ENCODE measurements around the gene MBD3.

Gene MBD3

GRCh38 chr19:1598777-1599459, 6.3 kb upstream of the MBD3 start:
- DNase-seq (ENCODE audit: low read depth): no peak

GRCh38 chr19:1593501-1593772, 772 bp upstream of the MBD3 start:
- no peak for DNase-seq (ENCODE audit: low read depth)

- DNase-seq (ENCODE audit: low read depth): peak; percentile 74
Measured at GRCh38 chr19:1592024-1592754, 476 bp downstream of the MBD3 start.

GRCh38 chr19:1591421-1592023, 1.1 kb downstream of the MBD3 start:
- no peak for DNase-seq (ENCODE audit: low read depth)

- no peak for DNase-seq (ENCODE audit: low read depth)
Measured at GRCh38 chr19:1590641-1591397, 1.8 kb downstream of the MBD3 start.

GRCh38 chr19:1587872-1588271, 4.8 kb downstream of the MBD3 start:
- DNase-seq (ENCODE audit: low read depth): no peak

GRCh38 chr19:1585243-1585580, 7.5 kb downstream of the MBD3 start:
- DNase-seq (ENCODE audit: low read depth): no peak

GRCh38 chr19:1584500-1585242, 8.0 kb downstream of the MBD3 start:
- no peak for DNase-seq (ENCODE audit: low read depth)

- DNase-seq (ENCODE audit: low read depth): no peak
Measured at GRCh38 chr19:1582201-1582600, 10.5 kb downstream of the MBD3 start.

- DNase-seq (ENCODE audit: low read depth): no peak
Measured at GRCh38 chr19:1580957-1581356, 11.7 kb downstream of the MBD3 start.

GRCh38 chr19:1580382-1580781, 12.3 kb downstream of the MBD3 start:
- no peak for DNase-seq (ENCODE audit: low read depth)

GRCh38 chr19:1579222-1579621, 13.4 kb downstream of the MBD3 start:
- DNase-seq (ENCODE audit: low read depth): no peak

- no peak for DNase-seq (ENCODE audit: low read depth)
Measured at GRCh38 chr19:1577929-1578618, 14.6 kb downstream of the MBD3 start.

GRCh38 chr19:1577090-1577928, 15.4 kb downstream of the MBD3 start:
- no peak for DNase-seq (ENCODE audit: low read depth)

- DNase-seq (ENCODE audit: low read depth): no peak
Measured at GRCh38 chr19:1576242-1577089, 16.2 kb downstream of the MBD3 start.

GRCh38 chr19:1575323-1576241, 17.1 kb downstream of the MBD3 start:
- no peak for DNase-seq (ENCODE audit: low read depth)

- DNase-seq (ENCODE audit: low read depth): no peak
Measured at GRCh38 chr19:1574354-1575136, 18.1 kb downstream of the MBD3 start.

- DNase-seq (ENCODE audit: low read depth): no peak
Measured at GRCh38 chr19:1572795-1573194, 19.9 kb downstream of the MBD3 start.
